Measurements from ENCODE around the gene APPL2. TPM values are rescaled to one million over a fixed set of nuclear protein-coding genes. Genes with fewer than 3 reads are reported as not detected.

APPL2 gene
- total RNA-seq, 1 donor from 2014 or later: 112 TPM

Other genes starting within 250 kb of the APPL2 start
- 9.8 TPM for gene NOPCHAP1, start 249.9 kb downstream of the APPL2 start, total RNA-seq
- gene ALDH1L2, start 151.7 kb downstream of the APPL2 start, total RNA-seq: 5.1 TPM
- gene WASHC4, start 128.4 kb downstream of the APPL2 start, total RNA-seq: 70.8 TPM
- 254 TPM for gene C12orf75, start 94.5 kb upstream of the APPL2 start, total RNA-seq